Mesothelial cell of epicardium (in vitro differentiated cells): ENCODE results near the gene STPG4. TPM values are rescaled to one million over a fixed set of nuclear protein-coding genes. Genes with fewer than 3 reads are reported as not detected.
A peak's percentile ranks its signal among the peaks of the same experiment; 100 is the strongest.

Experiments used
- DNase-seq, 2 experiments: peaks; one replicate each; pipeline ENCODE4 v3.0.0; 2021; ENCODE audit warnings: low spot score in 2 of 2; ENCODE audit not compliant: unreplicated experiment in 2 of 2
- H3K27ac Mint-ChIP-seq: 2 replicates; pipeline ENCODE4 v1.8.0; 2021; ENCODE audit warnings: mixed read lengths
- H3K27me3 Mint-ChIP-seq: 2 replicates; pipeline ENCODE4 v1.8.0; 2021; ENCODE audit warnings: low read depth, mixed read lengths
- H3K36me3 Mint-ChIP-seq: 2 replicates; pipeline ENCODE4 v1.8.0; 2021; ENCODE audit warnings: mixed read lengths
- H3K4me1 Mint-ChIP-seq: 2 replicates; pipeline ENCODE4 v1.8.0; 2021; ENCODE audit warnings: mixed read lengths
- H3K4me3 Mint-ChIP-seq: 2 replicates; pipeline ENCODE4 v1.8.0; 2021; ENCODE audit warnings: mild to moderate bottlenecking, moderate library complexity, mixed read lengths
- H3K9me3 Mint-ChIP-seq: 2 replicates; pipeline ENCODE4 v1.8.0; 2021; ENCODE audit warnings: mixed read lengths
- CTCF ChIP-seq: fragments of 200-600 bp; sonication (generic); IDR thresholded peaks from one replicate; pipeline ENCODE4 v1.5.0; 2021; ENCODE audit warnings: antibody characterized with exemption; ENCODE audit not compliant: unreplicated experiment
- total RNA-seq: library from RNA; stranded (reverse); gene quantifications from 3 replicates; pipeline ENCODE4 v1.2.1, GENCODE V29; 2021

The STPG4 gene
- total RNA-seq, 1 donor from 2014 or later, result not detected

- H3K36me3 Mint-ChIP-seq, result no peaks in the 10 kb centered on the region
- H3K4me1 Mint-ChIP-seq, result peaks cover 55% of the 10 kb centered on the region
- no peak overlapping the region for H3K4me3 Mint-ChIP-seq
- DNase-seq, result no peak
- H3K27ac Mint-ChIP-seq, result peak overlapping the region; percentile 66
- no peaks in the 10 kb centered on the region for H3K9me3 Mint-ChIP-seq
- no peaks in the 10 kb centered on the region for H3K27me3 Mint-ChIP-seq
- no peak for TF ChIP-seq CTCF
These were observed 91.0 kb downstream of the STPG4 start for GRCh38 chr2:47064106-47064505.

GRCh38 chr2:47063538-47063930 lies 91.6 kb downstream of the STPG4 start:
- peak overlapping the region; percentile 66 for H3K27ac Mint-ChIP-seq

GRCh38 chr2:47062681-47063537 lies 92.2 kb downstream of the STPG4 start:
- Mint-ChIP-seq H3K4me1 (peaks cover 55% of the 10 kb centered on the region), H3K27ac (peak overlapping the region; percentile 60)

More at GRCh38 chr2:47063538-47063930, 91.6 kb downstream of the STPG4 start:
- DNase-seq, result no peak
- no peaks in the 10 kb centered on the region for H3K9me3 Mint-ChIP-seq
- H3K4me3 Mint-ChIP-seq, result no peak overlapping the region
- TF ChIP-seq CTCF, result no peak
- no peaks in the 10 kb centered on the region for H3K27me3 Mint-ChIP-seq
- H3K4me1 Mint-ChIP-seq, result peaks cover 53% of the 10 kb centered on the region
- H3K36me3 Mint-ChIP-seq, result no peaks in the 10 kb centered on the region

GRCh38 chr2:47061944-47062678 lies 93.0 kb downstream of the STPG4 start:
- Mint-ChIP-seq H3K4me1 (peaks cover 60% of the 10 kb centered on the region), H3K9me3 (no peaks in the 10 kb centered on the region), H3K36me3 (no peaks in the 10 kb centered on the region), H3K27ac (peak overlapping the region; percentile 79), H3K27me3 (no peaks in the 10 kb centered on the region), H3K4me3 (no peak overlapping the region)
- DNase-seq, result no peak
- no peak for TF ChIP-seq CTCF

More at GRCh38 chr2:47062681-47063537, 92.2 kb downstream of the STPG4 start:
- no peak for DNase-seq
- Mint-ChIP-seq H3K9me3 (no peaks in the 10 kb centered on the region), H3K36me3 (no peaks in the 10 kb centered on the region), H3K27me3 (no peaks in the 10 kb centered on the region), H3K4me3 (no peak overlapping the region)
- no peak for TF ChIP-seq CTCF

- Mint-ChIP-seq H3K4me1 (peaks cover 64% of the 10 kb centered on the region), H3K27me3 (no peaks in the 10 kb centered on the region), H3K27ac (no peak overlapping the region), H3K36me3 (no peaks in the 10 kb centered on the region), H3K4me3 (no peak overlapping the region), H3K9me3 (no peaks in the 10 kb centered on the region)
- no peak for DNase-seq
- no peak for TF ChIP-seq CTCF
These were observed 94.4 kb downstream of the STPG4 start for GRCh38 chr2:47060652-47061170.
